Immature natural killer cell (primary cell): ENCODE measurements around the gene DLX5. TPM values are rescaled to one million over a fixed set of nuclear protein-coding genes. Genes with fewer than 3 reads are reported as not detected.

Experiments
- DNase-seq, 3 donors: peaks; one replicate each; pipeline ENCODE4 v3.0.0; 2022; ENCODE audit warnings: mixed read lengths in 1 of 3
- H3K27ac Mint-ChIP-seq, 6 donors: one replicate each; pipeline ENCODE4 v1.8.0; 2020; ENCODE audit warnings: mixed read lengths in 6 of 6, mild to moderate bottlenecking in 5 of 6, inconsistent platforms in 4 of 6, moderate library complexity in 3 of 6
- H3K27me3 Mint-ChIP-seq, 3 donors: one replicate each; pipeline ENCODE4 v1.8.0; 2020 to 2021; ENCODE audit warnings: low read depth in 3 of 3, mild to moderate bottlenecking in 3 of 3, mixed read lengths in 3 of 3, moderate library complexity in 3 of 3, inconsistent platforms in 1 of 3
- H3K36me3 Mint-ChIP-seq, 3 donors: one replicate each; pipeline ENCODE4 v1.8.0; 2020; ENCODE audit warnings: mixed read lengths in 3 of 3, inconsistent platforms in 2 of 3, mild to moderate bottlenecking in 2 of 3
- H3K4me1 Mint-ChIP-seq, 2 donors: one replicate each; pipeline ENCODE4 v1.8.0; 2020; ENCODE audit warnings: inconsistent platforms in 2 of 2, mild to moderate bottlenecking in 2 of 2, mixed read lengths in 2 of 2, moderate library complexity in 1 of 2
- H3K4me3 Mint-ChIP-seq, 5 donors: one replicate each; pipeline ENCODE4 v1.8.0; 2020; ENCODE audit warnings: mild to moderate bottlenecking in 5 of 5, mixed read lengths in 5 of 5, inconsistent platforms in 3 of 5, moderate library complexity in 3 of 5
- H3K9me3 Mint-ChIP-seq, 6 donors: one replicate each; pipeline ENCODE4 v1.8.0; 2020; ENCODE audit warnings: mild to moderate bottlenecking in 6 of 6, mixed read lengths in 6 of 6, inconsistent platforms in 4 of 6, moderate library complexity in 3 of 6
- polyA plus RNA-seq, 3 donors: library from polyadenylated mRNA; unstranded; fragments of 300-500 nt; fragmentation: Illumina TruSeq; gene quantifications; one replicate each; pipeline ENCODE4 v1.2.3, GENCODE V29; 2021

The DLX5 gene
- polyA plus RNA-seq, 3 donors from 2014 or later, result not detected

DNA sequence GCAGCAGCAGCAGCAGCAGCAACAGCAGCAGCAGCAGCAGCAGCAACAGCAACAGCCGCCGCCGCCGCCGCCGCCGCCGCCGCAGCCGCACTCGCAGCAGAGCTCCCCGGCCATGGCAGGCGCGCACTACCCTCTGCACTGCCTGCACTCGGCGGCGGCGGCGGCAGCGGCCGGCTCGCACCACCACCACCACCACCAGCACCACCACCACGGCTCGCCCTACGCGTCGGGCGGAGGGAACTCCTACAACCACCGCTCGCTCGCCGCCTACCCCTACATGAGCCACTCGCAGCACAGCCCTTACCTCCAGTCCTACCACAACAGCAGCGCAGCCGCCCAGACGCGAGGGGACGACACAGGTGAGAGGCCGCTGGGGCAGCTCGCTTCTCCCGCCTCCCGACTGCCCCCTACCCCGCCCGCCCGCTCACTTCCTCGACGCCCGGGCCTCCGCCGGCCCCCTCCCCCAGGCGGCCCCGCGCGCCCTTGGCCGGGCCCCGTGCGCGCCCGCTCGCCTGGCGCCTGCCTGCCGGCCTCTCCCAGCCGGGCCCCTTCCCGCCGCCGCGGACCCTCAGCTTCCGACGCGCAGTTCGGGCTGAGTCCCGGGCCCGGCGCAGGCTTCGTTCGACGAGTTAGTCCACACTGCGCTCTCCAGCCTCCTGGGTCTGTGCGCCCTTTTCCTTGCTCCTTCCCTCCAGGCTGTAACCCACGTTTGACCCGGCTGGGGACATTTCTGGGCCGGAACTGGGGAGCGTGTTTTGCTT, 18.4 kb downstream of the DLX5 start:
- peak; percentile 31 to 37 (median 34) for DNase-seq
- Mint-ChIP-seq H3K27ac (no peak overlapping the region), H3K27me3 (peaks cover 21 to 68% (median 50%) of the 10 kb centered on the region in 3 donors), H3K36me3 (peaks cover 0 to 3% (median 3%) of the 10 kb centered on the region in 3 donors), H3K4me3 (peak overlapping the region; percentile 60 to 79 (median 75)), H3K9me3 (peaks cover 0 to 21% (median 3%) of the 10 kb centered on the region in 6 donors), H3K4me1 (peaks cover 24 to 30% of the 10 kb centered on the region in 2 donors)

DNA sequence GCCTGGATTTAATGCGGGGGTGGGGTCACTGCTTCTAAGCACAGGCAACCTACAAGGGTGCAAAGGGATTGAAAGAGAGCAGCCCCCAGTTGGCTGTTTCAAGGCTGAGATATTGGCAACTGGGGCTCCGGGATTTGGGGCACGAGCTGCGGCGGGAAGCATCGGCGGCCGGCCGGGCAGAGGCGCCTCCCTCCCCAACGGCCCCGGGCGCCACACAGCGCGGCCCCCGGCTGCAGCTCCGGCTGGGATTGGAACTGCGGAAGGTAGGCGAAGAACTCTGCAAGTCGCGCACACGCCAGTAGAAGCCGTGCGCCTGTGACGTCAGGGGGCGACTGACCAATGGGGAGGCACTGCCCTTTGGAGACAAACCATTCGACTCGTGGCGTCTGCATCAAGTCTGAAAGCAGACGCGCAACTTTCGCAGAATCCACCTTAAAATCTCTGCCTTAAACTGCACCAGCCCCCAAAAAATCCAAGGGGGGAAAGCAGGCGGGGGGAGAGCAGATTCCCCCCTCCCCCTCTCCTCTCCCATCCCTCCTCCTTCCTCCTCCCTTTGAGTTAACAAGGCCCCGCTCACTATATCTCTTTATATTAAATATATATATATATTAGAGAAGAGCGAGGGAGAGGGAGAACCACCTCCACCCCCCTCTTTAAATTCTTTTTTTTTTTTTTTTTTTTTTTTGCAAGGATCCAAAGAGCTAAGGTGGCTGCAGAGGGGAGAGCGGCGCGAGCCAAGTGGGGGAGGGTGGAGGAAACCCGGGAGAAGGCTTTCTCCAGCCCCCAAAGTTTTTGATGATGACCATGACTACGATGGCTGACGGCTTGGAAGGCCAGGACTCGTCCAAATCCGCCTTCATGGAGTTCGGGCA, 19.2 kb downstream of the DLX5 start, which contains the start of gene DLX6:
Gene DLX6 (plus strand): TSS at position 371 of the 872 bp plus-strand sequence. CDS start 425 bp downstream, at position 796.
- peak within 1 kb of the TSS; percentile 62 to 80 (median 76) for H3K4me3 Mint-ChIP-seq

DNA sequence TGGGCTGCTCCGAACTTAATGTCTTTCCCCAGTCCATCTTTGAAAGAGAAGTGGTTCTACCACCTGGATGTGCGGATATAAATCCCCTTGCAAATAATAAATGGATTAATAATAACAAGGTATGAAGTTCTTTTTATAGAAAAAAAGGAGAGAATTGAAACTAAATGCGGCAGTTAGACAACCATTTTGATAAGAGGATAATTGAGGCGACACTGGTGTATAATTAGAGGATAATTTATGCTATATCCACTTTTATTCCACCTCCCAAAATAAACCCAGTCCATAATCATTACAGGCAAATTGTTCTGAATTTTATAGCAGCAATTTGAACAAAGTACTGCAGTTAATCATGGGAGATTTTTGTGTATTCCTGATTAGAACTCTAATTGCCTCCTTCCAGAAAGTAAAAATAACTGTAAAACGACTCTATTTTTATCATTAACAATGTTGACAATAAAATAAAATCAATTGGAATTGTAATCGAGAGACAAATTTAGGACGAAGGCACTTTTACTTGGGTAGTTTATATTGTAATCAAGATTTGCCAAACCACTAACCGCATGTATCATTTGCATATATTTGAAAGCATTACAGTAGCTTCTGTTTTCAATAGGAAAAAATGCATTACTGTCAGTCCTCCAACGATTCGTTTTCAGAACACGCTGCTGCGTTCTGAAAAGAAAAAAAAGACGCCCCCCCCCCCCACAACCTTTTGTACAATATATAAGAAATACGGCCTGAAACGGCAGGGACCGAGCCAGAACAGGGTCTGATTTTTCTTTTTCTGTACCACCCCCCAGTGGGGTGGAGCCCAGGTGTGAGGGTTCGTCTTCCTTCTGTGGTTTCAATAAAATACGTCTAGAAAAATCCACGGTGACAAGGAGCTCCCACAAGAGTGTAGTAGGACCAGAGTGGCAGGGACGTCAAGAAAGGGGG, 20.1 kb downstream of the DLX5 start:
- no peak overlapping the region for H3K27ac Mint-ChIP-seq
- H3K27me3 Mint-ChIP-seq, result peaks cover 22 to 64% (median 49%) of the 10 kb centered on the region in 3 donors
- DNase-seq, result no peak
- no peaks in the 10 kb centered on the region for H3K36me3 Mint-ChIP-seq
- H3K9me3 Mint-ChIP-seq, result peaks cover 0 to 22% (median 1%) of the 10 kb centered on the region in 6 donors
- peaks cover 24 to 30% of the 10 kb centered on the region in 2 donors for H3K4me1 Mint-ChIP-seq
- H3K4me3 Mint-ChIP-seq, result peak overlapping the region; percentile 60 to 80 (median 74)

More for the DNA sequence above, 19.2 kb downstream of the DLX5 start, which contains the start of gene DLX6:
- no peak within 1 kb of the TSS for H3K27ac Mint-ChIP-seq
- peaks cover 26 to 70% (median 49%) of the 10 kb centered on the region in 3 donors for H3K27me3 Mint-ChIP-seq
- peak in 2 of 3 donors; percentile 9 to 18 for DNase-seq
- H3K36me3 Mint-ChIP-seq, result peaks cover 0 to 3% (median 0%) of the 10 kb centered on the region in 3 donors
- peaks cover 24 to 30% of the 10 kb centered on the region in 2 donors for H3K4me1 Mint-ChIP-seq
- peaks cover 0 to 25% (median 1%) of the 10 kb centered on the region in 6 donors for H3K9me3 Mint-ChIP-seq

DNA sequence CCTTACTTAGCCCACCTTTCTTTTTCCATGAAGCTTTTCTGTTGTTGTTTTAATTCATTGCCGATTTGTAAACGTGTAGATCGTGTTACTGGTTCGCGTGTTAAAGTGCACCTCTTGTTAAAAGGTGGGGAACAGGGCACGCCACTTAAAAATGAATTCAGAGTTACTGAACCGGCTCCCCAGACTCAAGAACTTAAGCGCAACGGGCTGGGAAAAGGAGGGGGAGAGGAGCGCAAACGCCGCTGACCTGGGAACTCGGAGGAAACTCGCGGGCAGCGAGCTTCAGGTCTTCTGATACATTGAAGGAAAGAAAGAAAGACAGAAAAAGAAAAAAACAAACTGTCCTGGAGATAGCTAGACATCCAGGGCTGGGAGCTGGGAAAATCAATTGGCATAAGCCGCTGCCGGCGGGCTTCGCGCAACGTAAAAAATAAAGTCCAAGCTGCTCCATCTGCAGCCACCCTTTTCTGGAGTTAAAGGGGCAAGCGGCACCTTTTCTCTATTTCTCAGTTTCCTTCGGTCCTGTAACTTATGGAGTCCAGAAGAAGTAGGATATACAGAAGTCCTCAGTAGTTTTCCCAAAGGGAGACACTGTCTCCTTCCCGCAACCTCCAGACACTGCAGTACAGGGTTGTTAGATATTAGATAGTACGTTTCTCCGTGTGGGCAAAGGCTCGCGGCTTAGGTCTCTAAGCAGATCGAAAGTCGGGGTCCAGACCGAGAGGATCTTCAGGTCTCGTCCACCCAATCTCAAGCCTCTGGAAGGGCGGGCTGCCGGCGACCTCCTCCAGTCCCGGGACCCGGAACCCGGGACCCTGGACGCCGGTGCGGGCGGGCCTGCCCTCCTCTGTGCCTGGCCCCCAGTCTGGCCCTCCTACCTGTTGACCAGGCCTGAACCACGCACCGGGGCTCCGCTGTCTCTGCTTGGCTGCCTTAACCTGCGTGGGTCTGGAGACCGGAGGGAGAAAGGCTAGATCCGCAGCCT, 21.1 kb downstream of the DLX5 start:
- Mint-ChIP-seq H3K4me3 (peak overlapping the region in 4 of 5 donors; percentile 14 to 74 (median 44)), H3K27ac (no peak overlapping the region)
- no peak for DNase-seq

DNA sequence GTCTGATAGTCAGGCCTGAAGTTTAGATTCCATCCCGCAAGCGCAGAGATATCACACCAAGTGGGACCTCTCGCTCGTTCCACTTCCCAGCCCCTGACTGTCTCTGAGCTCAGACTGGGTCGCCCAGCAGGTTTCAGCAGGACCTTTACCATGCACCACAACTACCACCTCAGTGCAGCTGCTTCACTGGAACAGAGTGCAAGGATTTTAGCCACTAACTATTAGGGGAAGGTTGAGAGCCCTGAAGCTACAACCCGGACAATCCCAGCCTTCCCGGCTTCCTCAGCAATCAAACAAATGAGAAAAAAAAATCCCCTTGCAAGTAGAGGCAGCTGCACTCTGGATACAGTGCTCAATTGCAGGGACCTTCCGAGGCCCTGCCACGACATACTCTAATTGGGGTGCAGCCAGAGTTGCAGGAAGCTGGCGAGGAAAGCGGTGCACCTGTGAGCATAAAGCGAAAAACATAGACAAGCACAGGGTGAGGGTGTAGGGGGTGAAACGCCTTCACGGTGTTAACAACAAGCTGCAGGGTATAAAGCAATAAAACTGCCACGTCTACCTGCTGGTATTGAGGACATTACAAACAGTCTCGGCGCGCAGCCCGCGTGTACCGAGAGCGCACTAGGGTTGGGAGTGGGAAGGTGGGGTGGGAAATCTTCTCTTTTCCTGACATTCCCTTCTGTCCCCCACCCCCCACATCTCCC, 21.9 kb downstream of the DLX5 start:
- H3K27ac Mint-ChIP-seq, result no peak overlapping the region
- H3K9me3 Mint-ChIP-seq, result peaks cover 0 to 30% (median 3%) of the 10 kb centered on the region in 6 donors
- no peak for DNase-seq
- peak overlapping the region in 2 of 5 donors; percentile 17 for H3K4me3 Mint-ChIP-seq
- peaks cover 24 to 30% of the 10 kb centered on the region in 2 donors for H3K4me1 Mint-ChIP-seq
- no peaks in the 10 kb centered on the region for H3K36me3 Mint-ChIP-seq
- H3K27me3 Mint-ChIP-seq, result peaks cover 19 to 73% (median 57%) of the 10 kb centered on the region in 3 donors

More for the DNA sequence above, 21.1 kb downstream of the DLX5 start:
- peaks cover 0 to 30% (median 1%) of the 10 kb centered on the region in 6 donors for H3K9me3 Mint-ChIP-seq
- H3K27me3 Mint-ChIP-seq, result peaks cover 23 to 71% (median 57%) of the 10 kb centered on the region in 3 donors
- no peaks in the 10 kb centered on the region for H3K36me3 Mint-ChIP-seq
- peaks cover 24 to 30% of the 10 kb centered on the region in 2 donors for H3K4me1 Mint-ChIP-seq

DNA sequence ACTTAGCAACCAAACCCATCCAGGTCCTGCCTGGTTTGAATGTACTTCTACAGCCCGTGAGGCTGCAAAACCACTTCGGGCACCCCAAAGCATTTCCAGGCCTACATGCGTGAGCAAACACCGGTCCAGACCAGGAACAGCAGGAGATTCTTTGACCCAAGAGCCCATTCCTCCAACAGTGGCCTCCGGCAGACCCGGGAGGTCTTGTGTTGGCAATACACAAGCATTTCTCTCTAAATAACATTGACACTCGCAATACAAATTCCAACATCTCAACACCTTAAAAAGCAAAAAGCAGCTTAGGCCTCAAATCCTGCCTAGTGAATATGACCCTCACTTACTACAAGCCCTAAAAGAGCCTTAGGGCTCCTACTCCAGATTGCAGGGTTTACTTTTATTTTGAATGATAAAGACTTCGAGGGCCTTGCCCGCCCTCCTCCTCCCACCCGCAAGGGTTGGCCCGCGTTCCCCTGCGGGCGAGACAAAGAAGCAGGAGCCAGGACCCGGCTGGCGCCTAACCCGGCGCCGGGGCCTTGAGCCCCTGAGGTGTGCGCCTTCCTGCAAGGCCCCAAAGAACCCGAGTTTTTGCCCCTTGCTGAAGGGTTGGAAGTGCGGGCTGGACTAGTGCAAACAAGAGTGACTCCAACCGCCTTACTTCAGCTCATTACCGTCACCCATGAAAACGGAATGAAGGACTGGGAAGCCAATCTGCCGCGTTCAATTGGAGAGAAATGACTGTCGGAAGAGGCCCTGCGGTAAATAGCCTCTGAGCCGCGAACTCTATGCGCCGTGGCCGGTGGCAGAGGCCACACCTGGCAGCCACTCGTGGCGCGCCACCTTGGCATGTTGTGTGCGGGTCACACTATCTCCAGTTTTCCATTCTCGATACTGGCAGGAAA, 22.7 kb downstream of the DLX5 start:
- no peak overlapping the region for H3K27ac Mint-ChIP-seq
- DNase-seq, result no peak
- H3K9me3 Mint-ChIP-seq, result peaks cover 0 to 30% (median 3%) of the 10 kb centered on the region in 6 donors
- peaks cover 20 to 75% (median 55%) of the 10 kb centered on the region in 3 donors for H3K27me3 Mint-ChIP-seq
- peaks cover 0 to under 1% (median 0%) of the 10 kb centered on the region in 3 donors for H3K36me3 Mint-ChIP-seq
- H3K4me1 Mint-ChIP-seq, result peaks cover 20 to 24% of the 10 kb centered on the region in 2 donors
- no peak overlapping the region for H3K4me3 Mint-ChIP-seq

DNA sequence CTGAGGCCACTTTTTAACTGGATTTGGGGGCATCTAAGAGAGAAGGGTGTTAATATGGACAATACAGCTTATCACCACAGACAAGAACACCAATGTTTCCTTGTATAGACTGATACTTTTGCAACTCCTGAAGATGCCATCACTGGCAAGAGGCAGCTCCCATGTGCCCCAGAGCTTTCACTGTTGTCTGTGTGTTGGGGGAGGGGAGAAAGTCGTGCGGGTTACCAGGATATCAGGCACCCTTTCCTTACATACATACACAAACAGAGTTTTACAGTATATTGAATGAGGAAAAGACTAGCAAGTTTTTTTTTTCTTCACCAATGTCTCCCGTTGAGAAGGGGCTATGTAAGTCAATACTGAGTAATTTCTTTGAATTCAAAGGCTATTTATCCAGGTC, 23.4 kb downstream of the DLX5 start:
- no peak for DNase-seq
- peaks cover 16 to 20% of the 10 kb centered on the region in 2 donors for H3K4me1 Mint-ChIP-seq
- no peak overlapping the region for H3K4me3 Mint-ChIP-seq
- H3K27ac Mint-ChIP-seq, result no peak overlapping the region
- peaks cover 26 to 75% (median 58%) of the 10 kb centered on the region in 3 donors for H3K27me3 Mint-ChIP-seq
- H3K36me3 Mint-ChIP-seq, result peaks cover 0 to 3% (median 0%) of the 10 kb centered on the region in 3 donors
- peaks cover 0 to 30% (median 4%) of the 10 kb centered on the region in 6 donors for H3K9me3 Mint-ChIP-seq

DNA sequence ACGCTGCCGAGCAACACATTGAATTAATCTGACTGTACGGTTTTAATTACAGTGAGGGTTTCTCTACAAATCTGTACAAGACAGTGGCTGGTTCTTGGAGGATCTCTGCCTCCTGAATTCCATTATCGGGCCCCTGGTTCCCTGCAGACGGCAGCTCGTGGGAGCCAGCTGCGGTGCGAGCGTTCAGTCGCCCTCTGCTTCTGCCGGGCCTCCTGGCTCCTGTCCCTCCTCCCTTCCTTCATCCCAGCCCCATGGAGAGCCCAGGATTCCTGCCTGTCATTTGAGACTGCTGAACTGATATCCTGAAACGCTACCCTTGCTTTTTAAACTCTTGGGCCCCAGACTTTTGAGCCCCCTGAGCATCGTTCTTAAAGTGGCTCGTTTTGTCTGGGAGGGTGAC, 25.9 kb downstream of the DLX5 start:
- no peak overlapping the region for H3K27ac Mint-ChIP-seq
- peaks cover 35 to 83% (median 54%) of the 10 kb centered on the region in 3 donors for H3K27me3 Mint-ChIP-seq
- no peak for DNase-seq
- H3K4me3 Mint-ChIP-seq, result peak overlapping the region in 1 of 5 donors; percentile 27
- peaks cover 3 to 40% (median 10%) of the 10 kb centered on the region in 6 donors for H3K9me3 Mint-ChIP-seq
- H3K36me3 Mint-ChIP-seq, result peaks cover 0 to 3% (median 0%) of the 10 kb centered on the region in 3 donors
- H3K4me1 Mint-ChIP-seq, result peaks cover 3 to 6% of the 10 kb centered on the region in 2 donors

DNA sequence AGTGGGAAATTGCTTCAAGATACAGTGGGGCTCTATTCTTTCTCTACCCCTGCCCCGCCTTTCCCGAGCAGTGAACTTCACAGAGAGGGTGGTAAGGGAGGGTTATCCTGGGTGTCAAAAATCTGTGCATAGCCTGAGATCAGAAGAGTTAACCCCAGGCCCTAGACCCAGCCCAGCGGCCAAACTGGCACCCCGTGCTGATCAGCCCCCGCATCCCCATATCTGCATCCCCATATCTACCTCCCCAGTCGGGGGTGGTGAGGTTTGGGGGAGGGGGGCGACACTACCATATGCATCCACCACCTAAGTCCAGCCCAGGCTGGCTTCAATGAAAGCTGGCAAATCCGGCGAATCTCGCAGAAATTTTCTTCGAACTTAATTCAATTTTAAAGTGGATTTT, 26.3 kb downstream of the DLX5 start:
- peaks cover 0 to 3% (median 0%) of the 10 kb centered on the region in 3 donors for H3K36me3 Mint-ChIP-seq
- peaks cover 3 to 42% (median 10%) of the 10 kb centered on the region in 6 donors for H3K9me3 Mint-ChIP-seq
- no peak for DNase-seq
- peaks cover 3 to 5% of the 10 kb centered on the region in 2 donors for H3K4me1 Mint-ChIP-seq
- H3K27me3 Mint-ChIP-seq, result peaks cover 36 to 80% (median 50%) of the 10 kb centered on the region in 3 donors
- H3K27ac Mint-ChIP-seq, result no peak overlapping the region
- no peak overlapping the region for H3K4me3 Mint-ChIP-seq

DNA sequence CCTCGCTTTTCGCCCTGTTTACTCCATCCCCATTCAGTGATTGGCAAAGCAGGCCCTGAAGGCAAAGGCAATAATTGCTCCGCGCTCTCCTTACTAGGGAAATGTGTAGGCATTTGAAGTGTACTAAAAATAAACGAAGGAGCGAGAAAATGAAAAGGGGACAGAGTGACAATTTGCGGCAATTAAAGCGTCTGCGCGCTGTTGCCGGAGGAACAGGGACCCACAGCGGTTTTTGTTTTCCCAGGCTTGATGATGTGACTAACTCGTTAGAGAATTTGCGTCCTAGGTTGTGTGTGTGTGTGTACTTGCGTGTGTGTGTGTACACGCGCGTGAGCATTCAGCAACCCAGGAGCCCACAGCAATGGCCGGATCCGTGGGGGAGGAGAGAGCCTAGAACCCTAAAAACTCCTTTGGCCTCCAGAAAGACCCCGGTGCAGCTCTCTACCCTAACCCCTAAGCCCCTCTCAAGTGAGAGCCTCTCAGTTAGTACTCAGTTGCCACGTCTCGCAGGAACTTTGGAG, 27.1 kb downstream of the DLX5 start:
- Mint-ChIP-seq H3K36me3 (peaks cover 0 to 3% (median 0%) of the 10 kb centered on the region in 3 donors), H3K27ac (no peak overlapping the region), H3K9me3 (peaks cover 2 to 45% (median 11%) of the 10 kb centered on the region in 6 donors), H3K27me3 (peaks cover 43 to 80% (median 48%) of the 10 kb centered on the region in 3 donors), H3K4me3 (no peak overlapping the region), H3K4me1 (no peaks in the 10 kb centered on the region)
- DNase-seq, result no peak
